DMS79 treated with DMSO at 0.1 percent for 48 hours (cell line): ENCODE data around the gene RNF220.
A peak's percentile ranks its signal among the peaks of the same experiment; 100 is the strongest.

Experiments used
- DNase-seq: peaks from one replicate; lab custom pipeline; 2025; lab: John Stamatoyannopoulos, UW

The RNF220 gene

DNA sequence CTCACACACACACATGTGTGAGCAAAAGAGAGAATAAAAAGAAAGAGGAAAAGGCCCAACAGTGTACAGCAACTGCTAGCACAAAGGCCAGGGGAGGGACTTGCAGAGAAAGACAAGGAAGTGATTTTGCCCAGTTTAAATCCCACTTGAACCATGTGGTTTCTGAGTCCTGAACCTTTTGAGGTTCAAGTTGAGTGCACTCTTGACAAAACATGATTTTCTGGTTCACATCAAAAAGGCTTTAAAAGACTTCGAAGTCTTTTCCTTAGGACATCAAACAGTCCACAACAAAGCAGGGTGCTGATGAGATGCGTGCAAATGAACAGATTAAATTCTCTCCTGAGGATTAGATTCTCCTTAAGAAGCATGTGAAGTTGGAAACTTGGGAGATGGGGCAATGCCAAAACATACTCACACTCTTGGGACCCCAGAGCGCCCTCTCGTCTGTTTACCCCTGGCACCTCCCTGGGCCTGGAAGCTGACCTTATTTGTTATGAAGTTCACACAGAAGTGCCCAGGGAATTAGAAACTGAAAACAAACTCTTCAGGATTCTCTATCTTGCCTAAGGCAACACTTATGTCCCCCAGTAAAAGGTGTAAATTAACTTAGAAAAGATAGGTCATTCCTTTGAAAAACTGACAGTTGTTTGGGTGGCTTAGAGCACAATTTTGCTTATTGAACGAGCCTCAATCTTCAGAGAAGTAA is 31.5 kb downstream of the RNF220 start:
- DNase-seq = peak; percentile 82

GRCh38 chr1:44437107-44437716 is 32.2 kb downstream of the RNF220 start:
- peak; percentile 59 for DNase-seq

DNA sequence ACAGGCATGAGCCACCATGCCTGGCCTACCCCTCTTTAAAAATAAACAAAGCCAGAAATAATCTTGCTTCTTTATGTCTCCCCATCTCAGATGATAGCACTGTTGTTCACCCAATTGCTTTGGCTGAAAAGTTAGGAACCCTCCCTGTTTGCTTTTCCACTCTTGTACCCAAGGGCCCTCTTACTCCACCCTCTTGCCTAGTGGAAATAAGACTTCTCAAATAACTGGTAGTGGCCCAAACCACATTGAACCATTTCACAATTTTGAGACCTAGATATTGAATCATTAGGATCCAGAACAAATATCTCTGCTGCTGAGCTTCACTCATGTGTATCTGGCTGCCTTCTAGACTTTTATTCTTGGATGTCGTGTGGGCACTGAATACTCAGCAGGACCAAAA is 37.7 kb downstream of the RNF220 start:
- DNase-seq = no peak

GRCh38 chr1:44447051-44447810 is 42.2 kb downstream of the RNF220 start:
- DNase-seq = no peak

- no peak for DNase-seq
Observed at GRCh38 chr1:44453798-44454349, 48.8 kb downstream of the RNF220 start.

GRCh38 chr1:44454704-44455103 is 49.6 kb downstream of the RNF220 start:
- no peak for DNase-seq

DNA sequence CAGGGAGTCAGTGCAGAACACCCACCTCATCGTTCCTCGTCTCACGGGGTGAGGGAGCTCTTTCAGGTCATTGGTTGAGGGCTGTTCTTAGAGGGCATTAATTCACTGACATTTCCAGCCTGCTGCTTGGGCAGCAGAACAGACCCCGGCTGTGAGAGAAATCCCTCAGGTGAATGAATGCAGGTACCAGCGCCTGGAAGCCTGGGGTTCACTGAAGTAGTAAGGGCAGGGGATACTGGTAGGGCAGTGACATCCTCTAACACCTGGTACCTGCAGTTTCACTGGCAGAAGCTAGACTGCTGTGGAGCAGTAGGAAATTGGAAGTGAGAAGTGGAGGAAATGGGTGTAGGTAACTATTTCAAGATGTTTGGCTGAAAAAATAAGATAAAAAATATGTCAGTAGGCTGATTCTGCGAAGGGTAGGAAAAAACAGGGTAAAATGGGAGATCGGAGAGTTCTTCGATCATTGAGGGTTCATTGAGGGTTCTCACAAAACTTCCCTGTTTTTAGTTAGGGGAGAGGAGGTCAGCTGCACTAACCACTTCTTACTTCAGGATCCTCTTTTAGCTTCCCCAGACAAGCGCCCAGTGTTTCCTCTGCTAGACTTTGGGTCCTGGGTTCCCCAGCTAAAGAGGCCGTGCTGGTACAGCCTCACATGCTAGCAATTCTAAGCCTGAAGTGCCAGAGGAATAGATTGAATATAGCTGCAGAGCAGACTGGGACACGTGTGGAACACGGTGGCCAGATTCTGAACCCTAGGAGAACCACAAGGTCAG is 55.2 kb downstream of the RNF220 start:
- DNase-seq = no peak

DNA sequence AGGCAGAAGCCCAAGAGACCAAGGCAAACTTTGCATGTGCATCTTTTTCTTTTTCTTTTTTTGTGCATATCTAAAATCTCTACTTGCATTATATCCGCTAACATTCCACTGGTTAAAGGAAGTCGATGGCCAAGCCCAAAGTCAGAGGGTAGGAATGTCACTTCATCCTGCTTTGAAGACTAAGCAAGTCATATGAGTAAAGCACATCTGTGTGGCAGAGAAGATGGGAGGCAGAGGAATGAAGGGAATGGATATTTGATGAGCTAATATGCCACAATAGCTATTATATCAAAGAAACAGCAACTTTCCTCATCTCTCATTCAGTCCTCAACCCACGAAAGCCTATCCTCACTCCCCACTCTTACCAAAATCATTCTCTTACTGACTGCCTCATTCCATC is 59.3 kb downstream of the RNF220 start:
- DNase-seq = no peak

- DNase-seq = no peak
Observed at GRCh38 chr1:44467566-44467965, 62.5 kb downstream of the RNF220 start.

GRCh38 chr1:44471911-44472453 is 66.9 kb downstream of the RNF220 start:
- DNase-seq = no peak

GRCh38 chr1:44472620-44473525 is 67.8 kb downstream of the RNF220 start:
- DNase-seq = no peak

DNA sequence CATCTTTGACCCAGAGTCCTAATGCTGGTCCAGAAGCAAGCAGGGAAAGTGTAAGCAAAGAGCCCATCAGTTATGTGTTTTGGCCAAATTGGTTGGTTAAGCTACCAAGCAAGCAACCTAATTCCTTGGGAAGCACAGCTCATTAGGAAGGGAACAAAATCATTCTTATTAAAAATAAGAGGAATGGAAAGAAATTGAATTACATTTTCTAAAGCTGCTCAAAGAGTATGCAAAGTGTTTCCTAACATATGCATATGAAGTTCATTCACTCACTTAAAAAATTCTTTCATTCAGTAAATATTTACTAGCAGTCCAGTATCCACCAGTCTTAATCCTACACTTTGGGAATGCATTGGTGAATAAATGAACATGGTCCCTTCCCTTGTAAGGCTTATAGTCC is 71.8 kb downstream of the RNF220 start:
- DNase-seq = no peak

GRCh38 chr1:44481701-44482100 is 76.6 kb downstream of the RNF220 start:
- no peak for DNase-seq

DNA sequence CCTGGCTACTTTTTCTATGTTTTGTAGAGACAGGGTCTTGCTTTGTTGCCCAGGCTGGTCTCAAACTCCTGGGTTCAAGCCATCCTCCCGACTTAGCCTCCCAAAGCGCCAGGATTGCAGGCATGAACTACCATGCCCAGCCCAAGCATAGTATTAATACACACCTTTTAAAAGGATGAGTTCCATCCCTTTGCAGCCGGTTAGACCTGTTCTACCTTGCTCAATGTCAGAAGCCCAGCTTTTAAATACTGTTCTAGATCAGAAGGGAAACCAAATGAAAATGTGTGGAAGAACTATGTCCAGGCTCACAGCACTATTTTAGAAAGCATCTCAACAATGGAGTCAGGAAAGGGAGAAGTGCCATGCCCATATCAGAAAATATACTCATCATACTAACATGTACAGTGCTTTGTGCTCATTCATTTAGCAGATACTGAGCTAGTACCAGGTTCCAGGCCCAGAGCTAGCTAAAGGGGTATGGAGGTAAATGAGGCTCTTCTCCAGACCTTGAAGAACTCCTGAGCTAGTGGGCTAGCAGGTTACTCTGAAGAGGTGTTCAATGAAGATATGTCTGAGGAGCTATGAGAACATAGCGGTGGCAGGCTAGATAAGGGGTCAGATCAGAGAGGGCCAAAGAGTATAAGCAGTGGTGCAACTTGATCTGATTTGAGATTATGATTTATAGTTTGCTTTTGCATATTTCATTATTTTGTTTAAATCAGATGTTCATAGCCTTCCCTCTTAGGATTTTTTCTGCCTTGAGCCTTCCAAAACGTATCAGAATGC is 78.2 kb downstream of the RNF220 start:
- no peak for DNase-seq

DNA sequence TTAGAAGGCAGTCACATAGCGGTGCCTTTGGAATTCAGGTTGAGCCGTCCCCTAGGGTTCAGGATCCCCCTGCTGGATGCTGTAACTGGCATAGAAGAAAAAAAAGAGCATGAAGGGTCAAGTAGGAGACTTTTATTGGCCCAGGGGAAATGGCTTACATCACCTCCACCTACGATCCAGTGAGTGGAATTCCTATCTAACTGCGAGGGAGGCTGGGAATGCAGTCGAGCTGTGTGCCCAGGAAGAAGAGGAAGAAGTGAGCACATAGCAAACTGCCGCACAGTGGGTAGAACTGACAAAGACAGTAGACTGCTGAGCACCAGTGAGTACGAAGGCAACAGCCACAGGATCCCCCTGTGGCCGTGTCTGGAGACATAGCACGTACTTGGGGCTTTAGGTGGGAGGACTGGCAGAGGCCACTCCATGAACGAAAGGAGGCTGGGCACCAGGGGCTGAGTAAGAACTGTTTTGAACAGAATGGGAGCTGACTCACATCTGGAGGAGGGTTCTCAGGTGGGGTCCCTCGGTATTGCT is 79.2 kb downstream of the RNF220 start:
- DNase-seq = no peak

DNA sequence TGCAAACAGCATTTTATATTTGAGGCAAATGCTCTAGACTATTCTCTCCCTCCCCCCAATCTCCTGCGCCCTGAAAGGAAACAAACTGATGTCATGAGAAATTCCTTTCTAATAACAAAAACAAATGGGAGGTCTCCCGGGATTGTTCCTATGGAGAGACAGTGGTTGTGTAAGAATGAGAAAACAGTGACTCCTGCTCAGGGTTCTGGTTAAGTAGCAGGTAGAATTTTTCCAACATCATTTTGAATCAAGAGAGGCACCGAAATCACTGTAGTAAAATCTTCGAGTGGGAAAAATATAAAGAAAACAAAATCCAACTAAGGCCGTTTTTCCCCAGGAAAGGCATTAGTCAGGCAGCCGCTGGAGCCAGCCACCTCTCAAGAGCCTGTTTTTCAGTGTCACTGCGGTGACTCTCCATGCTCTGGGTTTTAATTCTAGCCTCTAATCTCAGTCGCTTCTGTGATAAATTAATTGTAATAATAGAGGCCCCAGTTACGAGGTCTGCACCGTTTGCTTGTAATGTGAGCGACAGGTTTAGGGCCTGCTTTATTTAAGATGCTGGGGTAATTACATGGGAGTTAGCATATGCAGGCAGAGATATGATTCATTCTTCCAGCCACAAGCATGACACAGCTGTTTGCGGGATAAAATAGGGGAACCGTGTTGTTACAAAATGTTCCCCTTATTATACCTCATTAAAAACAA is 80.3 kb downstream of the RNF220 start:
- DNase-seq = no peak

GRCh38 chr1:44485934-44486460 is 80.9 kb downstream of the RNF220 start:
- no peak for DNase-seq

- no peak for DNase-seq
Observed at GRCh38 chr1:44489481-44489880, 84.4 kb downstream of the RNF220 start.
